ENCODE data around the gene SFPQ. TPM values are rescaled to one million over a fixed set of nuclear protein-coding genes. Genes with fewer than 3 reads are reported as not detected.

The SFPQ gene
- total RNA-seq, 1 donor from 2014 or later: 130 TPM

DNA sequence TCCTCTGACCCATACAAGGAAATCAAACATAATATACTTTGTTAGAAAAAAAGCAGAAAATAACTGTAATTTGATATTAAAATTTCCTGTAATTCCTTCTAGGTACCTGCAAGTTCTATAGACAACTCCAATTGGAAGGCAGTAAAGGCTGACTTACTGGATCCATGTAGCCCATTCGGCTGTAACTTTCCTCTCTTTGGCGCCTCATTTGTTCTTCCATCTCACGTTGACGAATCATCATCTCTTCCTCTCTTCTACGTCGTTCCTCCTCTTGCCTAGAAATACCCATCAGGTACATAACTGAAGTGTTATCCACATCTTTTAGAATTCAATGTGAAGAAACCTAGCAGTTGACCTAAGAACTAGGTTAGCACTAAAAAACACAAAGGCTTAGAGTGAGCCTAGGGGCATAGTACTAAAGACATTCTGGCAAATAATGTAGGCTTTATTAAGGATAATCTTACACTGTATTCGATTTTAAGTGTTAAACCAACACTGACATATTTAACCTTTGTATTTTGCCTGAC, 5.1 kb downstream of the SFPQ start:
- Histone ChIP-seq H3K4me3 (ENCODE audit: low read length in 3 of 3) (no peak overlapping the region), H3K9me3 (ENCODE audit: control insufficient read depth in 3 of 3, low read length in 3 of 3) (no peaks in the 10 kb centered on the region), H3K36me3 (ENCODE audit: control insufficient read depth in 3 of 3, insufficient read depth in 3 of 3, low read length in 3 of 3) (peaks cover 57 to 80% (median 79%) of the 10 kb centered on the region in 3 donors), H3K4me1 (ENCODE audit: control insufficient read depth in 3 of 3, insufficient read depth in 3 of 3, low read length in 3 of 3) (peaks cover 32 to 50% (median 36%) of the 10 kb centered on the region in 3 donors), H3K9ac (ENCODE audit: low read depth in 1 of 3, low read length in 3 of 3) (no peak overlapping the region), H3K27ac (ENCODE audit: low read depth, low read length) (no peak overlapping the region), H3K27me3 (ENCODE audit: control insufficient read depth in 3 of 3, insufficient read depth in 3 of 3, low read length in 3 of 3) (no peaks in the 10 kb centered on the region)

GRCh38 chr1:35186239-35186638, 6.7 kb downstream of the SFPQ start:
- no peaks in the 10 kb centered on the region for H3K27me3 ChIP-seq (ENCODE audit: control insufficient read depth in 3 of 3, insufficient read depth in 3 of 3, low read length in 3 of 3)
- H3K27ac ChIP-seq (ENCODE audit: low read depth, low read length): no peak overlapping the region
- H3K9ac ChIP-seq (ENCODE audit: low read depth in 1 of 3, low read length in 3 of 3): peak overlapping the region in 2 of 3 donors; percentile 1 to 11
- no peak overlapping the region for H3K4me3 ChIP-seq (ENCODE audit: low read length in 3 of 3)
- H3K36me3 ChIP-seq (ENCODE audit: control insufficient read depth in 3 of 3, insufficient read depth in 3 of 3, low read length in 3 of 3): peaks cover 65 to 95% (median 90%) of the 10 kb centered on the region in 3 donors
- H3K4me1 ChIP-seq (ENCODE audit: control insufficient read depth in 3 of 3, insufficient read depth in 3 of 3, low read length in 3 of 3): peaks cover 32 to 50% (median 39%) of the 10 kb centered on the region in 3 donors
- no peaks in the 10 kb centered on the region for H3K9me3 ChIP-seq (ENCODE audit: control insufficient read depth in 3 of 3, low read length in 3 of 3)

GRCh38 chr1:35185200-35185599, 7.7 kb downstream of the SFPQ start:
- Histone ChIP-seq H3K4me1 (ENCODE audit: control insufficient read depth in 3 of 3, insufficient read depth in 3 of 3, low read length in 3 of 3) (peaks cover 23 to 44% (median 41%) of the 10 kb centered on the region in 3 donors), H3K36me3 (ENCODE audit: control insufficient read depth in 3 of 3, insufficient read depth in 3 of 3, low read length in 3 of 3) (peaks cover 66 to 97% (median 90%) of the 10 kb centered on the region in 3 donors), H3K9me3 (ENCODE audit: control insufficient read depth in 3 of 3, low read length in 3 of 3) (no peaks in the 10 kb centered on the region), H3K27me3 (ENCODE audit: control insufficient read depth in 3 of 3, insufficient read depth in 3 of 3, low read length in 3 of 3) (no peaks in the 10 kb centered on the region), H3K9ac (ENCODE audit: low read depth in 1 of 3, low read length in 3 of 3) (no peak overlapping the region), H3K27ac (ENCODE audit: low read depth, low read length) (no peak overlapping the region), H3K4me3 (ENCODE audit: low read length in 3 of 3) (no peak overlapping the region)

DNA sequence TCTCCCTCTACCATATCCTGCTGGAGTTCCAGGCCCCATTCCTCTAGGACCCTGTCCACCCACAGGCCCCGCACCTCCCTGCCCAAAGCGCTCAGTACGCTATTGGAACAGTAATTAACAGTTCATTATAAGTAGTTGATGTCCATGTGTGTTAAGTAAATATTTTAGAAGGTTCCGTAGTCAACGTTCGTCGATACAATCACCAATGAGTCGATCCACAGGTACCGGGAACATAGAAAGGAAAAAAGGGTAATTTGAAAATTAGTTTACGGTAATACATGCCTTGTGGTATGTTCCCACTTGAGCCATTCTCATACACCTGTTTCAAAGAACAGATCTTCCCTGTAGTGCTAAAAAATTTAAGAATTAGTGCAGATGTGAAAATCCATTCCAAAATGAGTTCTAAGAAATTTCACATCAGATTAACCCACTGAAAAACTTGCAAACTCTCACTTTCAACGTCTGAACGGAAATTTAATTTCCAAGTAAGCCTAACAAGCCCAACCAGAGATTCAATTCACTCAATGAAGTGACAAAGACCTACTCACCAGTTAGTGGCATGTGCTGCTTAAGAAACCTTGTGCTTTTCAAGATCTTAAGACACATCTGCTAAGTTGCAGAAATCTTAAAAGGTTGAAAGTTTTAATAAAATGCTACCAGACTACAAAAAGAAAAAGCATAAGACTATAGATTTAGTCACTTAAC, 8.3 kb downstream of the SFPQ start:
- H3K9ac ChIP-seq (ENCODE audit: low read depth in 1 of 3, low read length in 3 of 3): no peak overlapping the region

DNA sequence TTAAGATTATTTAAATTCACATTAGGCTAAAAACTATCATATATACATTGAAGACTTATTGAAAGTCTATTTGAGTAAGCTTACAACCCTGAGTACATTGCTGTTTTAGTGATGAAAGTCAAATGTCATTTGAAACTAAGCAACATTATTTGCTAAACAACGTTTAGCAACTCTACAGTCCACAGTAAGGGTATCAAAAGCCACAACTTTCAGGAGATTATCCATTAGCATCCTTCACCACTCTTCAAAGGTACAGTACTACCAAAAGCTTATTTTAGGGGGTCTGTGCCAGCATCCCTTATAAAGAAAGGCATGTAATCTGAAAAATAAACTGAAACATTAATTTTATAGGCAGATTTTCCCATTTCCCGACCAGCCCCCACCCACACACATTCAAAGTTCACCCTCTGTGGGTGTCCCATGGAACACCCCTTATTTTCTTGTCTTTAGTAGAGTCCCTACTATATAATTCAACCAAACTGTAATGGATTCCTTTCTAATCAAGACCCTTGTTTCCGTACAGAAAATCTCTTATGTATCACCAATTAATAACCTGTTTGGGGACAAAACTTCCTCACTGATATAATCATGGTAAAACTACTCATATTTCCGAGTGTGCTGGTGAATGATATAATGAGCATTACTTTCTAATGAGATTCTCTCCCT, 11.0 kb downstream of the SFPQ start:
- peaks cover 25 to 29% (median 25%) of the 10 kb centered on the region in 3 donors for H3K4me1 ChIP-seq (ENCODE audit: control insufficient read depth in 3 of 3, insufficient read depth in 3 of 3, low read length in 3 of 3)
- H3K9ac ChIP-seq (ENCODE audit: low read depth in 1 of 3, low read length in 3 of 3): no peak overlapping the region
- no peaks in the 10 kb centered on the region for H3K27me3 ChIP-seq (ENCODE audit: control insufficient read depth in 3 of 3, insufficient read depth in 3 of 3, low read length in 3 of 3)
- no peak overlapping the region for H3K27ac ChIP-seq (ENCODE audit: low read depth, low read length)
- peaks cover 43 to 89% (median 82%) of the 10 kb centered on the region in 3 donors for H3K36me3 ChIP-seq (ENCODE audit: control insufficient read depth in 3 of 3, insufficient read depth in 3 of 3, low read length in 3 of 3)
- no peaks in the 10 kb centered on the region for H3K9me3 ChIP-seq (ENCODE audit: control insufficient read depth in 3 of 3, low read length in 3 of 3)
- H3K4me3 ChIP-seq (ENCODE audit: low read length in 3 of 3): no peak overlapping the region

More for the DNA sequence above, 8.3 kb downstream of the SFPQ start:
- Histone ChIP-seq H3K36me3 (ENCODE audit: control insufficient read depth in 3 of 3, insufficient read depth in 3 of 3, low read length in 3 of 3) (peaks cover 61 to 97% (median 90%) of the 10 kb centered on the region in 3 donors), H3K27me3 (ENCODE audit: control insufficient read depth in 3 of 3, insufficient read depth in 3 of 3, low read length in 3 of 3) (no peaks in the 10 kb centered on the region), H3K27ac (ENCODE audit: low read depth, low read length) (no peak overlapping the region), H3K4me3 (ENCODE audit: low read length in 3 of 3) (no peak overlapping the region), H3K9me3 (ENCODE audit: control insufficient read depth in 3 of 3, low read length in 3 of 3) (no peaks in the 10 kb centered on the region), H3K4me1 (ENCODE audit: control insufficient read depth in 3 of 3, insufficient read depth in 3 of 3, low read length in 3 of 3) (peaks cover 23 to 41% (median 40%) of the 10 kb centered on the region in 3 donors)

DNA sequence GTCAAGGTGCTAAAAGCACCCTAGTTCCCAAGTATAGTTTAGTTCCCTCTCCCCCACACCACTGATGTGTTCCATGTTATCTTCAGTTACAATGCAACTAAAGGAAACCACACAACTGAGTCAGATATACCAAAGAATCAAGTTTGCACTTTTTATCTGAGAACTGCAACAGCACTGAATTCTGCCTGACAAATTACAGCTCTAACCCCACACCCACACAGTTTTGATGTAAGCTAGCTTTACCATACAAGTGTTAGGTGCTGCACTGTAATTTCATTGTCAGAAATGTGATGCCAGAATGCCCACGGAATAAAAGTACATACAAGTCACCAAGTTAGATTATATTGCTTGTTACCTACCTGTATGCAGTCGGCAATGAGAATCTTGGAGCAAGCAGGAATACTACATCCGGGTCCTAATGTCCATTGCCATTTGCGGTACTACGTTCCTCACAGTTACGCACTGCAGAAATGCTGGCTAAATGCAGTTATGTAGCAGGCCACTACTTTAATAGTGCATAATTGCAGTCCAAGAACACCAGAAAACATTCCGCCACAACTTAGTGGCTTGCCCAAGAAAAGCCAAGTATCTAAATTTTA, 12.1 kb downstream of the SFPQ start:
- Histone ChIP-seq H3K4me3 (ENCODE audit: low read length in 3 of 3) (no peak overlapping the region), H3K27ac (ENCODE audit: low read depth, low read length) (no peak overlapping the region), H3K9me3 (ENCODE audit: control insufficient read depth in 3 of 3, low read length in 3 of 3) (no peaks in the 10 kb centered on the region), H3K4me1 (ENCODE audit: control insufficient read depth in 3 of 3, insufficient read depth in 3 of 3, low read length in 3 of 3) (peaks cover 14 to 19% (median 15%) of the 10 kb centered on the region in 3 donors), H3K36me3 (ENCODE audit: control insufficient read depth in 3 of 3, insufficient read depth in 3 of 3, low read length in 3 of 3) (peaks cover 41 to 87% (median 80%) of the 10 kb centered on the region in 3 donors), H3K27me3 (ENCODE audit: control insufficient read depth in 3 of 3, insufficient read depth in 3 of 3, low read length in 3 of 3) (no peaks in the 10 kb centered on the region), H3K9ac (ENCODE audit: low read depth in 1 of 3, low read length in 3 of 3) (no peak overlapping the region)

DNA sequence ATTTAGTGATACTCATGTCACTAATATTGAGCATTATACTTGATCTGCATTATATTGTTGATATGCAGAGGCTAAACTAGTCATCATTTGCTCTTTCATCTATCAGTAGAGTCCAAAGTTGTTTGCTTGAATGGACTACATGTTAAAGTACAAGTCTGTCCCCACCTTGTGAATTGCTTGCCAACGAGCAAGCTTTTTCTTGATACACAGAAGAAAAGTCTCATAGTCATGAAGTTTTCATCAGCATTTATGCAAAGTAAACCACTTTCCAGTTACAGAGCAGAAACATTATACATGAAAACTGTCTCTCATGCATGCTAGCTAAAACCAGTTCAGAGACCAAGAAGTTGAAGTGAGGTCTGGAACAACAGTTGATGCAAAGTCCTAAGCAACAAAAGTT, 13.0 kb downstream of the SFPQ start:
- H3K4me3 ChIP-seq (ENCODE audit: low read length in 3 of 3): no peak overlapping the region
- H3K9me3 ChIP-seq (ENCODE audit: control insufficient read depth in 3 of 3, low read length in 3 of 3): no peaks in the 10 kb centered on the region
- no peak overlapping the region for H3K9ac ChIP-seq (ENCODE audit: low read depth in 1 of 3, low read length in 3 of 3)
- no peaks in the 10 kb centered on the region for H3K27me3 ChIP-seq (ENCODE audit: control insufficient read depth in 3 of 3, insufficient read depth in 3 of 3, low read length in 3 of 3)
- peaks cover 11 to 19% (median 12%) of the 10 kb centered on the region in 3 donors for H3K4me1 ChIP-seq (ENCODE audit: control insufficient read depth in 3 of 3, insufficient read depth in 3 of 3, low read length in 3 of 3)
- no peak overlapping the region for H3K27ac ChIP-seq (ENCODE audit: low read depth, low read length)
- peaks cover 41 to 87% (median 81%) of the 10 kb centered on the region in 3 donors for H3K36me3 ChIP-seq (ENCODE audit: control insufficient read depth in 3 of 3, insufficient read depth in 3 of 3, low read length in 3 of 3)

DNA sequence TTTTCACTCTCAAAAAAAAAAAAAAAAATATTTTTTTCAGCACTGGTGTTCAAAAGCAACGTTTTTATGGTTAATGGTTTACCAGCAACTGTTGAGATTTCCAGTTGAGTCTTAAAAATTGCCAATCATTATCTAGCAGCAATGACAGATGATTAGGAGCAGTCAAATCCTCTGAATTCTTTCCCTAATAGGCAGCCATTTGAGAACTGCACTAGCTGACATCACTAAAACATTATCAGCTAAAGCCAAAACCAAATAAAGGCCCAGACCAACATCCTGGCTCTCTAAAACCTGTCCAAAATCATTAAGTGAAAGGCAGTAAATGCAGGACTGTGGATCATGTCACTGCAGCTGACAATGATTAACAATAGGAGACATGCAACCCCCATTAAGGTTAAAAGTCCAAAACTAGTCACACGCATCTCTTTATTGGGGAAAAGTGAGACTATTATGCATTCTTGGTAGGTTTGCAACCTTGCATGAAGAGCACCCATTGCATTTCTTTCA, 14.0 kb downstream of the SFPQ start:
- H3K27ac ChIP-seq (ENCODE audit: low read depth, low read length): no peak overlapping the region
- peaks cover 11 to 19% (median 12%) of the 10 kb centered on the region in 3 donors for H3K4me1 ChIP-seq (ENCODE audit: control insufficient read depth in 3 of 3, insufficient read depth in 3 of 3, low read length in 3 of 3)

DNA sequence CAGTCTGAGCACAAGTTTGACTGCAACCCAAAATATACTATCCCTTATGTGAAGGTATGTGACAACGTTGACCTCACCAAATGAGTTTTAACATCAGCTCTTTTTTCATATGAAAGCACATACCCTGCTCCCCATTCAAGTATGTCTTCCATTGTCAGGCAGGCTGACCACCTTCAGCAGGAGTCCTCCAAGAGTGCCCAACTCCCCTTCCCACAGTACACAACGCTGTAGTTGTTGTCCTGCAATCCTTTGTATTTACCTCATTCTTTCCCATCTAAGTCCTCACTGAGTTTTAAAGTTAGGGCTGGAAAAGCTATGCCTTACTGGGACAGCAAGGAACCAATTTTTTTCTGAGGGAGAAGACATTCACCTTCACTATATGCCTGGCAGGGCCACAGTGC, 14.7 kb downstream of the SFPQ start:
- H3K4me1 ChIP-seq (ENCODE audit: control insufficient read depth in 3 of 3, insufficient read depth in 3 of 3, low read length in 3 of 3): peaks cover 11 to 19% (median 12%) of the 10 kb centered on the region in 3 donors
- no peaks in the 10 kb centered on the region for H3K9me3 ChIP-seq (ENCODE audit: control insufficient read depth in 3 of 3, low read length in 3 of 3)
- peaks cover 31 to 77% (median 71%) of the 10 kb centered on the region in 3 donors for H3K36me3 ChIP-seq (ENCODE audit: control insufficient read depth in 3 of 3, insufficient read depth in 3 of 3, low read length in 3 of 3)
- H3K9ac ChIP-seq (ENCODE audit: low read depth in 1 of 3, low read length in 3 of 3): no peak overlapping the region
- no peak overlapping the region for H3K27ac ChIP-seq (ENCODE audit: low read depth, low read length)
- H3K4me3 ChIP-seq (ENCODE audit: low read length in 3 of 3): no peak overlapping the region
- no peaks in the 10 kb centered on the region for H3K27me3 ChIP-seq (ENCODE audit: control insufficient read depth in 3 of 3, insufficient read depth in 3 of 3, low read length in 3 of 3)

More for the DNA sequence above, 14.0 kb downstream of the SFPQ start:
- Histone ChIP-seq H3K27me3 (ENCODE audit: control insufficient read depth in 3 of 3, insufficient read depth in 3 of 3, low read length in 3 of 3) (no peaks in the 10 kb centered on the region), H3K9ac (ENCODE audit: low read depth in 1 of 3, low read length in 3 of 3) (peak overlapping the region in 1 of 3 donors; percentile 9), H3K9me3 (ENCODE audit: control insufficient read depth in 3 of 3, low read length in 3 of 3) (no peaks in the 10 kb centered on the region), H3K4me3 (ENCODE audit: low read length in 3 of 3) (no peak overlapping the region), H3K36me3 (ENCODE audit: control insufficient read depth in 3 of 3, insufficient read depth in 3 of 3, low read length in 3 of 3) (peaks cover 35 to 83% (median 77%) of the 10 kb centered on the region in 3 donors)
